Common myeloid progenitor, CD34-positive (primary cell): ENCODE results near the gene PFKFB3.

ENCODE experiments used
- CTCF ChIA-PET: fragments of 350-600 bp; sonication (Branson Sonifier 250); formaldehyde crosslinking; loops from one replicate; lab custom pipeline; 2021; ENCODE audit warnings: antibody characterized with exemption; lab: Charles Lee
- POLR2A ChIA-PET: fragments of 350-600 bp; sonication (Branson Sonifier 250); formaldehyde crosslinking; loops from one replicate; lab custom pipeline; 2021; ENCODE audit warnings: antibody characterized with exemption; lab: Charles Lee
- DNase-seq, 3 donors: peaks; one replicate each; pipeline versions ENCODE4 v3.0.0 to v3.0.0-alpha.2; 2013
- H3K27ac ChIP-seq, 2 experiments: 1 replicate in 1 of 2; 2 replicates in 1 of 2; pipeline ENCODE4 v1.7.0; 2013; ENCODE audit warnings: inconsistent platforms in 2 of 2, low read length in 2 of 2, mild to moderate bottlenecking in 2 of 2, low read depth in 1 of 2, moderate library complexity in 1 of 2; ENCODE audit not compliant: severe bottlenecking in 2 of 2, insufficient read depth in 1 of 2, poor library complexity in 1 of 2
- H3K27me3 ChIP-seq, 5 experiments: replicated peaks in 2 of 5; 1 replicate in 3 of 5; 2 replicates in 2 of 5; pipeline versions ENCODE4 v1.6.1 to v1.7.0; 2013; ENCODE audit warnings: low read length in 4 of 5, mild to moderate bottlenecking in 2 of 5, moderate library complexity in 2 of 5, inconsistent platforms in 1 of 5; ENCODE audit not compliant: insufficient read depth in 5 of 5, control insufficient read depth in 4 of 5
- H3K36me3 ChIP-seq, 4 experiments: 1 replicate in 2 of 4; 2 replicates in 2 of 4; pipeline versions ENCODE4 v1.6.1 to v1.7.0; 2013; ENCODE audit warnings: low read length in 3 of 4, control low read depth in 1 of 4, mild to moderate bottlenecking in 1 of 4; ENCODE audit not compliant: control insufficient read depth in 4 of 4, insufficient read depth in 4 of 4
- H3K4me1 ChIP-seq, 4 experiments: 1 replicate in 3 of 4; 2 replicates in 1 of 4; pipeline versions ENCODE4 v1.6.1 to v1.7.1; 2013; ENCODE audit warnings: low read length in 3 of 4, mild to moderate bottlenecking in 3 of 4, control low read depth in 1 of 4, inconsistent platforms in 1 of 4, moderate library complexity in 1 of 4; ENCODE audit not compliant: control insufficient read depth in 4 of 4, insufficient read depth in 4 of 4; ENCODE audit errors: control extremely low read depth in 1 of 4
- H3K4me3 ChIP-seq, 7 experiments: 1 replicate in 4 of 7; 2 replicates in 3 of 7; pipeline versions ENCODE4 v1.5.1 to v1.7.0; 2013; ENCODE audit warnings: mild to moderate bottlenecking in 7 of 7, low read length in 6 of 7, moderate library complexity in 6 of 7, inconsistent platforms in 2 of 7, low read depth in 2 of 7, control low read depth in 1 of 7; ENCODE audit not compliant: insufficient read depth in 4 of 7, control insufficient read depth in 1 of 7; ENCODE audit errors: extremely low read depth in 1 of 7
- H3K9me3 ChIP-seq, 5 experiments: 1 replicate in 4 of 5; 2 replicates in 1 of 5; pipeline versions ENCODE4 v1.6.1 to v1.7.1; 2013; ENCODE audit warnings: low read length in 4 of 5, mild to moderate bottlenecking in 2 of 5, inconsistent platforms in 1 of 5, low read depth in 1 of 5, moderate library complexity in 1 of 5; ENCODE audit not compliant: control insufficient read depth in 4 of 5, insufficient read depth in 2 of 5; ENCODE audit errors: control extremely low read depth in 1 of 5
- WGBS: methylation state at CpG from one replicate; pipeline ENCODE4 v1.1.5; 2013; ENCODE audit not compliant: insufficient coverage; 5-methylcytosine and 5-hydroxymethylcytosine counted together

The PFKFB3 gene

GRCh38 chr10:6260843-6261242, 58.1 kb downstream of the PFKFB3 start:
- Histone ChIP-seq H3K27me3 (no peaks in the 10 kb centered on the region), H3K4me1 (no peaks in the 10 kb centered on the region), H3K36me3 (no peaks in the 10 kb centered on the region), H3K9me3 (peaks cover 0 to 5% (median 2%) of the 10 kb centered on the region in 5 experiments), H3K4me3 (no peak overlapping the region), H3K27ac (no peak overlapping the region)
- POLR2A ChIA-PET, result no interaction called here
- 100% methylated on average over 3 of the region's 3 CpGs for WGBS
- CTCF ChIA-PET, result no interaction called here
- no peak for DNase-seq

DNA sequence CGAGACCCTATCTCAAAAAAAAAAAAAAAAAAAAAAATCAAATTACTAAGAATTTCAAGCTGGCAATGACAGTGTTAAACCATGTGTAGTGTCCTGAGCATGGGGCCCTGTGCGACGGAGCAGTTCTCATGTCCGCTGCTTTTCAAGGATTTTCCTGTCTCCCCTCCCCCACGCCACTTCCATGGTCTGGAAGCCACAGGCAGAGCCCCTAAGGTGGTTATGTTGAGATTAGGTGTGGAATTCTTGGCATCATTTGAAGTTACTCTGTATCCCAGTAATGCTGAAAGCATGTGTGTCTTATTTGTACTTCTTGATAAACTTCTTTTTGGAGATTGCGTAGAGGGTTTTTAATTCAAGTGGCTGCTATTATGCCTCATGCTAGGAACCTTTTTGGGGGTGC, 65.2 kb downstream of the PFKFB3 start:
- Histone ChIP-seq H3K4me3 (no peak overlapping the region), H3K9me3 (peaks cover 0 to 2% (median 0%) of the 10 kb centered on the region in 5 experiments), H3K27me3 (peaks cover 0 to 3% (median 0%) of the 10 kb centered on the region in 5 experiments), H3K36me3 (no peaks in the 10 kb centered on the region), H3K4me1 (peaks cover 11 to 24% (median 16%) of the 10 kb centered on the region in 4 experiments), H3K27ac (no peak overlapping the region)
- CTCF ChIA-PET, result no interaction called here
- DNase-seq, result no peak
- POLR2A ChIA-PET, result no interaction called here
- no CpG with 5 or more reads among the region's 6 CpGs for whole genome bisulfite sequencing

DNA sequence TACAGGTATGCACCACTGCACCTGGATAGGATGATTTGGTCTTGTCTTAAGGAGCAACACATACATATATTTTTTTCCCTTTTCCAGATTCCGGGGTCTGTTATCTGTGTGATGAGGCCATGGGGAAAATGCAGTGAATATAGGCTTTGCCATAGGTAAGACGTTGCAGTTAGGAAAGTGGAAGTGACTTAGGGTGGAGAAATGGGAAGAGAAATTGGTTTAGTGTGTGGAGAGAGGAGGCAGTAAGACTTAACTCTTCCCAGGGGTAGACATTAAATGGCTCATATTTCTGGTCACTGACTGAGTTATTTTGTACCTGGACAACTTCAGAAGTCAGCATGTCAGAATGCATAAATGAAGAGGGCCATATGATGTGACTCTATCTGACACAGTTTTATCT, 66.7 kb downstream of the PFKFB3 start:
- CTCF ChIA-PET, result interaction anchor here (1.5 kb wide), 1 partner anchor 79 kb away, joined by 4 read pairs; no protein-coding TSS in a partner anchor
- no peaks in the 10 kb centered on the region for H3K36me3 ChIP-seq
- DNase-seq, result no peak
- no peak overlapping the region for H3K27ac ChIP-seq
- peaks cover 11 to 28% (median 16%) of the 10 kb centered on the region in 4 experiments for H3K4me1 ChIP-seq
- H3K9me3 ChIP-seq, result no peaks in the 10 kb centered on the region
- H3K27me3 ChIP-seq, result peaks cover 0 to 3% (median 0%) of the 10 kb centered on the region in 5 experiments
- 100% methylated on average over 1 of the region's 2 CpGs for WGBS
- no peak overlapping the region for H3K4me3 ChIP-seq
- POLR2A ChIA-PET, result interaction anchor here (0.8 kb wide), 1 partner anchor 131 kb away, joined by 3 read pairs; no protein-coding TSS in a partner anchor

DNA sequence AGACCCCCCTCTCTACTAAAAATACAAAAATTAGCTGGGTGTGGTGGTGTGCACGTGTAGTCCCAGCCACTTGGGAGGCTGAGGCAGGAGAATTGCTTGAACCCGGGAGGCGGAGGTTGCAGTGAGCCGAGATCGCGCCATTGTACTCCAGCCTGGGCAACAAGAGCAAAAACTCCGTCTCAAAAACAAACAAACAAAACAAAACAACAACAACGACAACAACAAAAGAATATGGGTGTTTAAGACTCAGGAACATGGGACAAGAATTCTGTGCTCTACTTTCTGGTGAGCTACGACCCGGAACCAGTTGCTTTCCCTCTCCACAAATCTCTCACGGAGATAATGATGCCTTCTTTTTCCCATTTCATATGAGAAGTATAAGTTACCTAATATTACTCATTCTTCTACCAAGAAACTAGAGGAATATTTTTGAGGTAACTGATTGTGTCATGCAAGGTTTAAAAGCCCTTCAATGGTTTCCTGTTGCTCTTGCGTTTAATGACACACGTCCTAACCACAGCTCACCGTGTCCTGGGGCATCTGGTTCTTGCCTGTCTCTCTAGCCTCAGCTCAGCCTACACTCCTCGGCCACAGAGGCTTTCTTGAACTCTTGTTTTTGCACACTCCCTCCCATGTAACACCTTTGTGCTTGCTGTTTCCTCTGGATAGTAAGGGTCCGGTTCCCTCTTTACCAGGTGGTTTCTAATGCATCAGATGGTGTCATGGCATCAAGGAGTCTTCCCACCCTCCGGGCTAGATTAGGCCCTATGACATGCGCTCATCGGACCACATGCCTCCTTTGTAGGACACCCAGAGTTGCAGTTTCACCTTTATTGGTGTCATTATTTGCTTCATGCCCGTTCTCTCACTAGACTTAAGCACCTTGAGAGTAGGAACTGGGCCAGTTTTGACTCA, 67.5 kb downstream of the PFKFB3 start:
- Histone ChIP-seq H3K4me1 (peaks cover 12 to 34% (median 20%) of the 10 kb centered on the region in 4 experiments), H3K36me3 (no peaks in the 10 kb centered on the region), H3K4me3 (no peak overlapping the region), H3K9me3 (no peaks in the 10 kb centered on the region), H3K27ac (no peak overlapping the region), H3K27me3 (peaks cover 0 to 3% (median 0%) of the 10 kb centered on the region in 5 experiments)
- POLR2A ChIA-PET, result no interaction called here
- DNase-seq, result peak; percentile 47 to 87 (median 84)
- CTCF ChIA-PET, result interaction anchor here (0.6 to 1.5 kb wide), 2 partner anchors 22 to 78 kb away, joined by 4 to 6 read pairs; no protein-coding TSS in a partner anchor
- 80% methylated on average over 6 of the region's 20 CpGs for WGBS

GRCh38 chr10:6270951-6271350, 68.2 kb downstream of the PFKFB3 start:
- 99% methylated on average over 6 of the region's 7 CpGs for WGBS
- Histone ChIP-seq H3K27ac (no peak overlapping the region), H3K4me3 (no peak overlapping the region), H3K27me3 (peaks cover 0 to 3% (median 0%) of the 10 kb centered on the region in 5 experiments), H3K9me3 (no peaks in the 10 kb centered on the region), H3K4me1 (peaks cover 13 to 38% (median 28%) of the 10 kb centered on the region in 4 experiments), H3K36me3 (no peaks in the 10 kb centered on the region)
- ChIA-PET POLR2A (no interaction called here), CTCF (interaction anchor here (0.9 to 1.2 kb wide), 2 partner anchors 62 to 130 kb away, joined by 4 read pairs; no protein-coding TSS in a partner anchor)
- no peak for DNase-seq

DNA sequence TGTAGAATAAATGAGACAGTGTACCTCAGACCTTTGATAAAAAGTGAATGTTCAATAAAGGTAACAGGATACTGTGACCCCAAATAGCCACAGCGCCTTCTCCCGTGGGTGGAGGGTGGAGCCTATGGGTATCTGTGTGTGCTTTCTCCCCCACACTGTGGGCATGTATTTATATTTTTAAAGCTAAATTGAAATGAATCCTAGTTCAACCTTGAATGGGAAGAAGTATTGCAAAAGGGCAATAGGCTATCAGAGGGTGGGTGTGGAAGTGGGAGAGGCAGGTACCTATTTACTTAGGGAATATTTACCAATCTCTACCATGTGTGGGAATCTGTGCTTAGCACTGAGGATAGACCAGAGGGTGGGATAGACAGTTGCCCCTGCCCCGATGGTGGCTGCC, 68.9 kb downstream of the PFKFB3 start:
- ChIA-PET CTCF (interaction anchor here (0.9 to 1.2 kb wide), 2 partner anchors 63 to 130 kb away, joined by 4 read pairs; no protein-coding TSS in a partner anchor), POLR2A (no interaction called here)
- H3K4me1 ChIP-seq, result peaks cover 17 to 38% (median 29%) of the 10 kb centered on the region in 4 experiments
- 100% methylated on average over 3 of the region's 3 CpGs for WGBS
- H3K27ac ChIP-seq, result no peak overlapping the region
- H3K27me3 ChIP-seq, result peaks cover 0 to 3% (median 0%) of the 10 kb centered on the region in 5 experiments
- H3K36me3 ChIP-seq, result no peaks in the 10 kb centered on the region
- no peak overlapping the region for H3K4me3 ChIP-seq
- no peaks in the 10 kb centered on the region for H3K9me3 ChIP-seq
- no peak for DNase-seq

DNA sequence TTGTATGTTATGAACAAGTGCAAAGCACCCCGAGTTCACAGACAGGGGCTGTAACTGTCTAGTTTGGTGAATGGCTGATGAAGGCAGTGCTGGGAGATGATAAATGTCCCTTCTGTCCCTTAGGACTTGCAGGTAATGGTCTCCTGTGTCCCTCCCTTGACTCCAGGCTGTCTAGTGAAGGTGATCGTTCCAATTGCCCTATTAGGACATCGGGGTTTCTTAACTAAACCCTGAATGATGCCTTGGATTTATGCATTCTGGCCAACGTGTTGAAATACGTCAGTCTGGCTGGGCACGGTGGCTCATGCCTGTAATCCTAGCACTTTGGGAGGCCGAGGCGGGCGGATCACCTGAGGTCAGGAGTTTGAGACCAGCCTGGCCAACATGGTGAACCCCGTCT, 69.4 kb downstream of the PFKFB3 start:
- Histone ChIP-seq H3K36me3 (no peaks in the 10 kb centered on the region), H3K4me3 (no peak overlapping the region), H3K4me1 (peaks cover 14 to 36% (median 27%) of the 10 kb centered on the region in 4 experiments), H3K9me3 (no peaks in the 10 kb centered on the region), H3K27me3 (peaks cover 0 to 3% (median 0%) of the 10 kb centered on the region in 5 experiments), H3K27ac (no peak overlapping the region)
- DNase-seq, result no peak
- ChIA-PET POLR2A (no interaction called here), CTCF (interaction anchor here (1.2 kb wide), 1 partner anchor 129 kb away, joined by 4 read pairs; no protein-coding TSS in a partner anchor)
- WGBS, result 98% methylated on average over 7 of the region's 10 CpGs
